ENCODE results near the gene KISS1R.
"Not testable (repeated sequence)": the region's sequence is repeated elsewhere in the genome, so short reads cannot be mapped to it uniquely, and the experiment has no call there.

KISS1R gene

GRCh38 chr19:890831-891230, 26.3 kb upstream of the KISS1R start:
- TF ChIP-seq CTCF (IDR thresholded peaks at IDR 0.05; ENCODE audit: low read length, missing control alignments) = no peak
- no peak for DNase-seq (ENCODE audit: low read depth)
- H3K4me3 ChIP-seq (replicated peaks; ENCODE audit: low read depth, low read length) = no peak overlapping the region

GRCh38 chr19:891421-892200, 25.5 kb upstream of the KISS1R start:
- DNase-seq (ENCODE audit: low read depth) = not testable (repeated sequence)
- H3K4me3 ChIP-seq (replicated peaks; ENCODE audit: low read depth, low read length) = peak overlapping the region; percentile 79

DNA sequence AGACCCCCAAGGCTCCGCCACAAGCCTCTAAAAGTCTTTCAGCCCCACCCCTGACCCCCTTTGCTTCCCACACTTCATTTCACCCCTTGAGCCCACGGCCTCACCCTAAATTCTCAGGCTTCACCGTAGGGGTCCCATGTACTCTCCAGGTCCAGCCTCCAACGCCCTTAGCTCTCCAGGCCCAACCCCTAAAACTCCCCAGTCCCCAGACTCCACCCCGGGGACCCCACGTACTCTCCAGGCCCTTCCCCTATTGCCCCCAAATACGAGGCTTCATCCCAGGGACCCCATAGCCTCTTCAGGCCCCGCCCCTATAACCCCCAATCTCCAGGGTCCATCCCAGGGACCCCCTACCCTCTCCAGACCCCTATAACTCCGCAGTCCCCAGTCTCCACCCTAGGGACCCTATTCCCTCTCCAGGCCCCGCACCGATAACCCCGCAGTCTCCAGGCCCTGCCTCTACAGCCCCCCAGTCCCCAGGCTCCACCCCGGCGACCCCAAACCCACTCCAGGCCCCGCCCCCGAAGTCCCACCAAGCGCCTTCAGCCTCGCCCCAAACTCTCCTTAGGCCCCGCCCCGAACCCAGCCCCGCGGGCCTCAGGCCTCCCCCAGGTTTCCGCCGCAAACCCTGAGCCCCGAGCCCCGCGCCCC, 24.8 kb upstream of the KISS1R start:
- DNase-seq (ENCODE audit: low read depth) = no peak
- no peak for TF ChIP-seq CTCF (IDR thresholded peaks at IDR 0.05; ENCODE audit: low read length, missing control alignments)
- peak overlapping the region; percentile 79 for H3K4me3 ChIP-seq (replicated peaks; ENCODE audit: low read depth, low read length)

GRCh38 chr19:892894-893689, 24.0 kb upstream of the KISS1R start, which contains the start of the genes MED16 and RNU6-9:
Gene MED16 (minus strand): TSS chr19:893187. CDS start chr19:891131, 2,056 bp downstream.
Gene RNU6-9 (plus strand): TSS chr19:893484.
- peak; percentile 94 for DNase-seq (ENCODE audit: low read depth)
- H3K4me3 ChIP-seq (replicated peaks; ENCODE audit: low read depth, low read length) = peak within 1 kb of the TSS; percentile 79
- no peak for TF ChIP-seq CTCF (IDR thresholded peaks at IDR 0.05; ENCODE audit: low read length, missing control alignments)

DNA sequence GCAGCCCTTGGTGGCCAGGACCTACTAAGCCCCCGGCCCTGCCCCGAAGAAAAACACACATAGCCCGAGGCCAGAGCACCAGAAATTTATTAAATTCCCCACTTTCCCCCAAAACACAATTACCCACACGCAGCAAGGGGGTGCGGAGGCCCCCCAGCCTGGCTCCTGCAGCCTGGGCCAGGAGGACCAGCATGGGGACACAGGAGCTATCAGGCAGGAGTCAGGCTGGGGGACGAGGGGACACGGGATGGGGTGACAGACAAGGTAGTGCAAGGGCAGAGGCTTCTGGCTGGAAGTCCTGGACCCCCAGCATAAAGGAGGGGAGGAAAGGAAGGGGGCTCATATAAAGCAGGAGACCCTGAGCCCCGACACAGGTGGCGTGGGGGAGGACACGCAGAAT, 20.7 kb upstream of the KISS1R start:
- TF ChIP-seq CTCF (IDR thresholded peaks at IDR 0.05; ENCODE audit: low read length, missing control alignments) = no peak
- no peak for DNase-seq (ENCODE audit: low read depth)
- H3K4me3 ChIP-seq (replicated peaks; ENCODE audit: low read depth, low read length) = no peak overlapping the region

- TF ChIP-seq CTCF (IDR thresholded peaks at IDR 0.05; ENCODE audit: low read length, missing control alignments) = no peak
- DNase-seq (ENCODE audit: low read depth) = no peak
- no peak overlapping the region for H3K4me3 ChIP-seq (replicated peaks; ENCODE audit: low read depth, low read length)
These were observed 20.1 kb upstream of the KISS1R start for GRCh38 chr19:896999-897398.

GRCh38 chr19:897442-898039, 19.6 kb upstream of the KISS1R start:
- TF ChIP-seq CTCF (IDR thresholded peaks at IDR 0.05; ENCODE audit: low read length, missing control alignments) = peak; percentile 1
- DNase-seq (ENCODE audit: low read depth) = no peak
- no peak overlapping the region for H3K4me3 ChIP-seq (replicated peaks; ENCODE audit: low read depth, low read length)

Data from fibroblast of pulmonary artery (primary cell).